Activated naive CD8-positive, alpha-beta T cell treated with anti-CD3 and anti-CD28 coated beads, Interleukin-2, amount 50 U/mL, for 24 hours (primary cell): ENCODE measurements around the gene SERGEF.
"Not testable (repeated sequence)": the region's sequence is repeated elsewhere in the genome, so short reads cannot be mapped to it uniquely, and the experiment has no call there.

Source experiments
- ATAC-seq: fragments of 150-1000 bp; cut with Tn5 transposase; one replicate; pipeline ENCODE4 v1.10.0; 2021
- DNase-seq: peaks from one replicate; pipeline ENCODE4 v3.0.0; 2021
- H3K27ac Mint-ChIP-seq: one replicate; pipeline ENCODE4 v1.8.0; 2021; ENCODE audit warnings: mild to moderate bottlenecking, mixed read lengths
- H3K27me3 Mint-ChIP-seq: one replicate; pipeline ENCODE4 v1.8.0; 2021; ENCODE audit warnings: mixed read lengths
- H3K36me3 Mint-ChIP-seq: one replicate; pipeline ENCODE4 v1.8.0; 2021; ENCODE audit warnings: low read depth, mixed read lengths
- H3K4me1 Mint-ChIP-seq: one replicate; pipeline ENCODE4 v1.8.0; 2021; ENCODE audit warnings: mixed read lengths
- H3K4me3 Mint-ChIP-seq: one replicate; pipeline ENCODE4 v1.8.0; 2021; ENCODE audit warnings: mild to moderate bottlenecking, moderate library complexity, mixed read lengths
- H3K9me3 Mint-ChIP-seq: one replicate; pipeline ENCODE4 v1.8.0; 2021; ENCODE audit warnings: mixed read lengths

Gene SERGEF

DNA sequence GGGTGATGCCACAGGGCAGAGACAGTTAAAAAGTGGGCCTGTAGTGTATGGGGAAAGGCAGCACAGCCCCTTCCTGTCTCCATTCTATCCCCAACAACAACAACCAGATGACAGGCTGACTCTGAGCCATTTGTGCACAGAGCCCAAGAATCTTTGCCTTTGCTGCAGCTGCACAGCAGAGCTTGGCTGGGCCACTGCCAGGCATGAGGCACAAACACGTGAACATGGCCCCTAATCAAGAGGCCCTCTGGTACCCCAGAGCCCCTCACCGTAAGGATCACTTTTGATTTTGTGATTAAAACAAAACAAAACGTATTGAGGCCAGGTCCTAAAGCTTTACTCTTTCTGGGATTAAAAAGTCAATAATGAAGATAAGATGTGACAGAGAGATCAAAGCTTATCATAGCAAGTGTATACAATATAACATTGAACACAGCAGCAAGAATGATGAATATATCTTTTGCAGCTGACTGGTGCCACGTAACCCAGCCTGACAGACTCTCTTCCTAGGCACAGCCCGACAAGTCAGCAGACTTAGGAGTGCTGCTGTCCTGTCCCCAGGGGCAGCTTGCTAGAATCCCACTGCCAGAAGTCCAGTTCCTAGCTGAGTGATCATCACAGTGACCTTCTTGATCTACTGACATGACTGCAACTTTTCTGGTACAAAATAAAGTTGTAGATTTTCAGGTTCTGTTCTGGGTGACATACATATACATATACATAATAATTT, 117.8 kb downstream of the SERGEF start:
- H3K27me3 Mint-ChIP-seq: no peaks in the 10 kb centered on the region
- no peaks in the 10 kb centered on the region for H3K4me1 Mint-ChIP-seq
- H3K9me3 Mint-ChIP-seq: no peaks in the 10 kb centered on the region
- no peak overlapping the region for H3K4me3 Mint-ChIP-seq
- no peak overlapping the region for H3K27ac Mint-ChIP-seq
- H3K36me3 Mint-ChIP-seq: peaks cover 10% of the 10 kb centered on the region
- ATAC-seq (no peak), DNase-seq (no peak)

DNA sequence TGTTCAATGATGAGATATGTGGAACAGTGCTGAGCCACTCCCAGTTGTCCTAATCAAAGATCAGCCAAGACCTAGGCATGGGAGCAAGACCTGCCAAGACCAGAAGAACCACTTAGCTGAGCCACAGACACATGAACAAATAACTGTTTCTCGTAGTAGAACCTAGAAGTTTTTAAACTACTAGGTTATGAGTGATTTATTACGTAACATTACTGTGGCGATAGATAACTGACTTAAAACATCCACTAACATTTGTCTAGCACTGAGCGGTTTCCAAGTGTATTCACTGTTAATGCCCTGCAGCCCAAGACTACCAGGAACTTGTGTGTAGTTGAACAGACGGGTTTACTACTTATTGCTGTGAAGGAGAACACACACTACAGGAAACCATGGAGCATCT, 120.4 kb downstream of the SERGEF start:
- ATAC-seq: no peak

DNA sequence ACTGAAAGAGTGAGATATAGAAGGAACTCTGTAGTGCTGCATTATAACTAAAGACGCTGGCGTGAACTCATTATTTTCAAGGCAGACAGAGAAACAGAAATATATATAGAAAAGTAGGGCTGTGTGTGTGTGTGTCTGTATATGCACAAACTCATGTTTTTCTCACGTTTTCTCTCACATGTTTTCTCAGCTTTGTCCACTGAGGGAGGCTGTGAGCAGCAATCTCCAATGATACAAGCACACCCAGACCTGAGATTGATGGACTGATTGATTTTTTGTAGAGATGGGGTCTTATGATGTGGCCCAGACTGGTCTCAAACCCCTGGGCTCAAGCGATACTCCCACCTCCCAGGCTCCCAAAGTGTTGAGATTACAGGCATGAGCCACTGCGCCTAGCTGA, 122.5 kb downstream of the SERGEF start:
- Mint-ChIP-seq H3K4me1 (no peaks in the 10 kb centered on the region), H3K27me3 (no peaks in the 10 kb centered on the region), H3K9me3 (no peaks in the 10 kb centered on the region), H3K27ac (no peak overlapping the region), H3K4me3 (no peak overlapping the region), H3K36me3 (peaks cover 6% of the 10 kb centered on the region)
- DNase-seq: no peak
- no peak for ATAC-seq

More for the DNA sequence above, 120.4 kb downstream of the SERGEF start:
- no peak overlapping the region for H3K4me3 Mint-ChIP-seq
- no peak overlapping the region for H3K27ac Mint-ChIP-seq
- H3K27me3 Mint-ChIP-seq: no peaks in the 10 kb centered on the region
- no peaks in the 10 kb centered on the region for H3K4me1 Mint-ChIP-seq
- H3K36me3 Mint-ChIP-seq: peaks cover 6% of the 10 kb centered on the region
- H3K9me3 Mint-ChIP-seq: no peaks in the 10 kb centered on the region
- DNase-seq: no peak

- Mint-ChIP-seq H3K36me3 (peaks cover 2% of the 10 kb centered on the region), H3K27me3 (no peaks in the 10 kb centered on the region), H3K27ac (no peak overlapping the region), H3K9me3 (no peaks in the 10 kb centered on the region), H3K4me1 (no peaks in the 10 kb centered on the region), H3K4me3 (no peak overlapping the region)
- ATAC-seq (no peak), DNase-seq (no peak)
Observed at GRCh38 chr11:17887779-17888178, 125.1 kb downstream of the SERGEF start.

DNA sequence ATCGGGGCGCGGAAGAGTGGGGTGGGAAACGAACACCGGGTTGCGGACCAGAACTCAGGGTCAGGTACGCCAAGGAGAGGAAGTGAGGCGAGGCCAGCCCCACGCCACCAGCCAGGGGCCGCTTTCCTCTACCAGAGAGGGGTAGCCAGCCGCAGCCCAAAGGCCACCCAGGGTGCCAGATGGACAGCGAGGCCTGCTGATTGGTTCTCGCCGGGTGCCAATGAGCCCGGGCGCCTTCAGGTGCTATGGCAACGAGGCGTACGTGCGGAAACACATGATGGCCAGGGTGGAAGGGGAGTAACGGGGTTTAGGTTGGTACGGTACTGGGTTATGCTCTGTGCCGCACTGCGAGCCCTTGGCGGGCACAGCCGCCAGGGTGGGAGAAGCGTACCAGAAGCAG, 128.9 kb downstream of the SERGEF start:
- ATAC-seq: no peak
- Mint-ChIP-seq H3K4me1 (no peaks in the 10 kb centered on the region), H3K9me3 (no peaks in the 10 kb centered on the region), H3K4me3 (no peak overlapping the region), H3K27ac (no peak overlapping the region), H3K36me3 (no peaks in the 10 kb centered on the region), H3K27me3 (no peaks in the 10 kb centered on the region)
- DNase-seq: no peak

DNA sequence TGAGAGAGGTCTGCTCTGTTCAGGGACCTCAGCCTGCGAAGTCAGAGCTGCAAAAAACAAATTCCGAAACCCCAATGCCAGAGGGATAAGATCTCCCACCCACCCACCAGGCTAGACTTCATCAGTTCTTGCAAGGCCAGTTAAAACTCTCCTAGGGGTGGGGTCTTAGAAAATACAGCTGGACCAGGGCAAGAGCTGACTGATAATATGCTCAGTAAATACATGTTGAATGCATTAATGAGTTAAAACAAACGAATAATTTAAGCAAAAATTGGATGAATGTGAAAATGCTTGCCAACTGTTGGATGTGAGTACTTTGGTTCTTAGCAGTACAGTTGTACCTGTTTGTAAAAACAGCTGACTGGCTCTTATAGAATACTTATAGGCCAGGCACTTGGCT, 129.8 kb downstream of the SERGEF start:
- ATAC-seq (no peak), DNase-seq (no peak)
- Mint-ChIP-seq H3K9me3 (no peaks in the 10 kb centered on the region), H3K4me1 (no peaks in the 10 kb centered on the region), H3K4me3 (no peak overlapping the region), H3K36me3 (peaks cover 1% of the 10 kb centered on the region), H3K27me3 (no peaks in the 10 kb centered on the region), H3K27ac (no peak overlapping the region)

DNA sequence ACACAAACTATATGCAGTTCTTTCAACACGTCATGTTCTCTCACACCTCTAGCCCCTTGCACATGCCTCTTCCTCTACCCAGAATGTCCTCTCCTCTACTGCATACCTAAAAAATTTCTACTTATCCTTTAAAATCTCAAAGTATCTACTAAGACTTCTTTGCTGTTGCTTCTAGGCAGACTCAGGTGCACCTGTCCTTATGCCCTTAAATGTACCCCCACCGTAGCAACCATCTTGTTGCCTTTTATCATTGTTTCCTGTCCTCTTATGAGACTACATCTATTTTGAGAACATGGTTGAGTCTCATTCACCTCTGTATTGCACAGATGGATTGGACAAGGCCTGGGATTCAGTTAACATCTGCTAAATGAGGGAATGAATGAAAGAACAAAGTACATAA, 134.1 kb downstream of the SERGEF start:
- H3K9me3 Mint-ChIP-seq: no peaks in the 10 kb centered on the region
- peaks cover 9% of the 10 kb centered on the region for H3K36me3 Mint-ChIP-seq
- no peaks in the 10 kb centered on the region for H3K4me1 Mint-ChIP-seq
- no peak overlapping the region for H3K27ac Mint-ChIP-seq
- ATAC-seq (no peak), DNase-seq (no peak)
- H3K27me3 Mint-ChIP-seq: no peaks in the 10 kb centered on the region
- no peak overlapping the region for H3K4me3 Mint-ChIP-seq

DNA sequence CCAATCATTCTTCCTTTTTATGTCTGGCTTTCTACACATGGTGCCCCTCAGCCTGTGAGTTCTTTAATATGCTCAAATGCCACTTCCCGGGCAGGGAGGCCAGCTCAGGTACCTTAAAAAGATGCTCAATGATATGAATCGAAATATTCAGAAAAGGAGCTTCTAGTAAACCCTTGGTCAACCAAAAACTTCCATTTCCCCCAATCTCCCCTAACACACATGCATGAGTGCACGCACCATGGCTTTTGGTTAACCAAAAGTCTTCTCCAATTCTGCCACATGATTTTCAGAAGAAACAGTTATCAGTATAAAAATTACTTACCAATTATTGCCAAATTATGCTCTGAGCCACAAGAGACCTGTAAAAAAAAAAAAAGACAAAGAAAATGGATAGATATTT, 135.0 kb downstream of the SERGEF start:
- no peak overlapping the region for H3K4me3 Mint-ChIP-seq
- no peaks in the 10 kb centered on the region for H3K9me3 Mint-ChIP-seq
- H3K4me1 Mint-ChIP-seq: no peaks in the 10 kb centered on the region
- H3K36me3 Mint-ChIP-seq: peaks cover 11% of the 10 kb centered on the region
- DNase-seq (no peak), ATAC-seq (no peak)
- no peak overlapping the region for H3K27ac Mint-ChIP-seq
- no peaks in the 10 kb centered on the region for H3K27me3 Mint-ChIP-seq

- DNase-seq (no peak), ATAC-seq (no peak)
- Mint-ChIP-seq H3K9me3 (no peaks in the 10 kb centered on the region), H3K27me3 (no peaks in the 10 kb centered on the region), H3K36me3 (peaks cover 13% of the 10 kb centered on the region), H3K27ac (no peak overlapping the region), H3K4me3 (no peak overlapping the region), H3K4me1 (no peaks in the 10 kb centered on the region)
Observed at GRCh38 chr11:17876827-17877226, 136.0 kb downstream of the SERGEF start.

GRCh38 chr11:17875891-17876290, 137.0 kb downstream of the SERGEF start:
- H3K4me1 Mint-ChIP-seq: no peaks in the 10 kb centered on the region
- H3K36me3 Mint-ChIP-seq: peaks cover 20% of the 10 kb centered on the region
- H3K27ac Mint-ChIP-seq: no peak overlapping the region
- no peaks in the 10 kb centered on the region for H3K9me3 Mint-ChIP-seq
- no peak overlapping the region for H3K4me3 Mint-ChIP-seq
- H3K27me3 Mint-ChIP-seq: no peaks in the 10 kb centered on the region
- DNase-seq: no peak
- ATAC-seq: no peak

DNA sequence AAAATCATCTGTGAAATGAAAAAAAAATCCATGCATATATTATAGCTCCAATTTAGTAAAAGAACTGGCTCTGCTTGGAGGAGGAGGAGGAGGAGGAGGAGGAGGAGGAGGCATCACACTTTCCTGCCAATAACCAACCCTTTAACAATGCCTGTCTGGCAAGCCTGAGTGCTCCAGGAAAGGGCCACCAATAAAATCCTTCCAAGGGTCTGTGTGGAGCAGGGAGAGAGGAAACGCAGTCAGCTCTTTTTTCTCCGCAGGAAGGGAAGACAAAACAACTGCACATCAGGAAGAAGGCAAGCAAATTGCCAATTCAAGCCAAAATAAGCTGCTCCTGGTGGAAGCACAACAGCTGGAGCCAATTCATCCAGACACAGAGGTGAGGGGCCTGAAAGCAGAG, 139.3 kb downstream of the SERGEF start:
- no peak for DNase-seq
- Mint-ChIP-seq H3K4me3 (no peak overlapping the region), H3K36me3 (peaks cover 34% of the 10 kb centered on the region), H3K4me1 (no peaks in the 10 kb centered on the region), H3K27me3 (no peaks in the 10 kb centered on the region), H3K27ac (no peak overlapping the region), H3K9me3 (peaks cover 5% of the 10 kb centered on the region)
- no peak for ATAC-seq

DNA sequence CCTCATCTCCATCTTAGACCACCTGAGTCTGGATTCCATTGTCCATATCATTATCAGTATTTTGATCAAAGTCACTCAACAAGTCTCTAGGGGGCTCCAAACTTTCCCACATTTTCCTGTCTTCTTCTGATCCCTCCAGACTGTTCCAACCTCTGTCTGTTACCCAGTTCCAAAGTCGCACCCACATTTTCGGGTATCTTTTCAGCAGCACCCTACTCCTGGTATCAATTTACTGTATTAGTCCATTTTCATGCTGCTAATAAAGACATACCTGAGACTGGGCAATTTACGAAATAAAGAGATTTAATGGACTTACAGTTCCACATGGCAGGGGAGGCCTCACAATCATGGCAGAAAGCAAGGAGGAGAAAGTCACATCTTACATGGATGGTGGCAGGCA, 144.4 kb downstream of the SERGEF start:
- not testable (repeated sequence) for H3K4me3 Mint-ChIP-seq, DNase-seq, H3K4me1 Mint-ChIP-seq, ATAC-seq, H3K27me3 Mint-ChIP-seq, H3K27ac Mint-ChIP-seq
- peaks cover 10% of the 10 kb centered on the region for H3K9me3 Mint-ChIP-seq
- peaks cover 38% of the 10 kb centered on the region for H3K36me3 Mint-ChIP-seq

DNA sequence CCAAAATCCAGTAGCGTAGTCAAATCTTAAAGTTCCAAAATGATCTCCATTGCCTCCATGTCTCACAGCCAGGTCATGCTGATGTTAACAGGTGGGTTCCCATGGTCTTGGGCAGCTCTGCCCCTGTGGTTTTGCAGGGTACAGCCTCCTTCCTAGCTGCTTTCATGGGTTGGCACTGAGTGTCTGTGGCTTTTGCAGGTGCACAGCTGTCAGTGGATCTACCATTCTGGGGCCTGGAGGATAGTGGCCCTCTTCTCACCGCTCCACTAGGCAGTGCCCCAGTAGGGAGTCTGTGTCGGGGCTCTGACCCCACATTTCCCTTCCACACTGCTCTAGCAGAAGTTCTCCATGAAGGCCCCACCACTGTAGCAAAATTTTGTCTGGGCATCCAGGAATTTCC, 145.5 kb downstream of the SERGEF start:
- Mint-ChIP-seq H3K27me3 (no peaks in the 10 kb centered on the region), H3K4me3 (no peak overlapping the region), H3K27ac (no peak overlapping the region), H3K36me3 (peaks cover 40% of the 10 kb centered on the region), H3K9me3 (peaks cover 10% of the 10 kb centered on the region), H3K4me1 (no peaks in the 10 kb centered on the region)
- no peak for DNase-seq
- no peak for ATAC-seq

DNA sequence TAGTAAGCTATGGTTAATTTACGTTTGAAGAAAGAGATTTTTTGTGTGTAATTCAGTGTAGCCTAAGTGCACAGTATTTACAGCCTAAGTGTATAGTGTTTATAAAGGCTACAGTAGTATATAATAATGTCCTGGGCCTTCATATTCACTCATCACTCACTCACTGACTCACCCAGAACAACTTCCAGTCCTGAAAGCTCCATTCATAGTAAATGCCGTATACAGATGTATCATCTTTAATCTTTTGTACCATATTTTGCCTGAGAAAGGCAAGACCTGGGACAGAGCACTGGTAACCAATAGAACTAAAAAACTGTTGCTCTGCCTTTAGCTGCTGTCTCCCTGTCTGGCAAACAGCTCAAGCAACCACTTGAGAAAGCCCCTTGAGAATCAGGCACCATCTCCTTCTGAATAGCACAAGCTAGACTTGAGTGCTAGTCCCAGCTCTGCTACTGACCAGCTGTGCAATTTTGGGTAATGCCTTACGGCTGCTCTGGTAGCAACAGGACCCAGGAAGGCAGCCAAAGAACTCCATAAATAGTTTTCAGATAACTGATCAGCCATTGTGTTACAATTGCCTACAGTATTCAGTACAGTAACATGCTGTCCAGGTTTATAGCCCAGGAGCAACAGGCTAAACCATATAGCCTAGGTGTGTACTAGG, 146.9 kb downstream of the SERGEF start:
- Mint-ChIP-seq H3K4me1 (no peaks in the 10 kb centered on the region), H3K4me3 (no peak overlapping the region), H3K27ac (no peak overlapping the region), H3K27me3 (no peaks in the 10 kb centered on the region), H3K36me3 (peaks cover 31% of the 10 kb centered on the region), H3K9me3 (peaks cover 10% of the 10 kb centered on the region)
- DNase-seq (no peak), ATAC-seq (no peak)

DNA sequence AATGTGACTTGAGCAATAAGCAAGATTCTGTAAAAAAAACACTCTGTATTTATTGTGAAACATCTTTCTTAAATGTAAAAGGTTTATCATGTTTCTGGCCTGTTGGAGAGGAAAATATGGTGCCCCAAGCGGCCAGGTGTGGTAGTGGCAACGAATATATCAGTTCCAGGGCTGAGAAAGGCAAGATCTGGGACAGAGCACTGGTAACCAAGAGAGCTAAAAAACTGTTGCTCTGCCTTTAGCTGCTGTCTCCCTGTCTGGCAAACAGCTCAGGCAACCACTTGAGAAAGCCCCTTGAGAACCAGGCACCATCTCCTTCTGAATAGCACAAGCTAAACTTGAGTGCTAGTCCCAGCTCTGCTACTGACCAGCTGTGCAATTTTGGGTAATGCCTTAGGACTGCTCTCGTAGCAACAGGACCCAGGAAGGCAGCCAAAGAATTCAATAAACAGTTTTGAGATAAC, 148.3 kb downstream of the SERGEF start:
- H3K36me3 Mint-ChIP-seq: peaks cover 23% of the 10 kb centered on the region
- no peaks in the 10 kb centered on the region for H3K4me1 Mint-ChIP-seq
- H3K9me3 Mint-ChIP-seq: peaks cover 5% of the 10 kb centered on the region
- H3K4me3 Mint-ChIP-seq: no peak overlapping the region
- DNase-seq (no peak), ATAC-seq (no peak)
- no peaks in the 10 kb centered on the region for H3K27me3 Mint-ChIP-seq
- H3K27ac Mint-ChIP-seq: no peak overlapping the region
